ENCODE results near the gene CDC25A. TPM values are rescaled to one million over a fixed set of nuclear protein-coding genes. Genes with fewer than 3 reads are reported as not detected.
"Not testable (repeated sequence)": the region's sequence is repeated elsewhere in the genome, so short reads cannot be mapped to it uniquely, and the experiment has no call there.

The CDC25A gene
- total and polyA plus RNA-seq, 2 experiments from 2014 or later: 17.7 to 126 TPM

DNA sequence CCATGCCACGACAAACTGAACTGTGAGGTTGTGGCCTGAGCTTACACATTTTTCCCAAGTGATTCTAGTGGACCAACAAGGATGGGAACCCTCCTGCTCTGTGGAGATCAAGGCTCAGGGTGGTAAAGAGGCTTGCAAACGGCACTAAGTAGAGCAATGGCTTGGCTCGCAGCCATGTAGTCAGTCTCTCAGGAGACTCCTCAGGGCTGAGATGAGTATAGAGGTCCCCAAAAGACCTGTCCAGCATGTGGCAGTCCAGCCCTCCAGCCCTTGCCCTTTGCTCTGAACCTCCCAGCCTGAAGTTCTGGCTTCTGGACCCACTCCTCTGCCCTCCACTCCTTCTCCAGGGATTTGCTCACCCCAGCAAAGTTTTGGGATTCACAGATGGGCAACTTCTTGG, 26.8 kb upstream of the CDC25A start:
- Histone ChIP-seq H3K36me3 (ENCODE audit: insufficient read depth) (no peaks in the 10 kb centered on the region), H3F3A (replicated peaks; ENCODE audit: low read depth) (no peaks in the 10 kb centered on the region), H4K20me1 (replicated peaks; ENCODE audit: insufficient read depth) (no peaks in the 10 kb centered on the region), H3K27me3 (ENCODE audit: insufficient read depth) (no peaks in the 10 kb centered on the region), H3K4me2 (no peak overlapping the region), H3K27ac (ENCODE audit: low read depth) (no peak overlapping the region), H3K9me2 (ENCODE audit: insufficient read depth) (no peaks in the 10 kb centered on the region), H3K4me3 (no peak overlapping the region), H3K4me1 (ENCODE audit: insufficient read depth) (no peaks in the 10 kb centered on the region), H2AFZ (no peak overlapping the region), H3K79me2 (replicated peaks; ENCODE audit: insufficient read depth) (no peaks in the 10 kb centered on the region)
- Mint-ChIP-seq H3K27ac (no peak overlapping the region), H3K9me3 (peaks cover 7% of the 10 kb centered on the region), H3K27me3 (ENCODE audit: insufficient read depth, low read depth, poor library complexity) (peaks cover 7% of the 10 kb centered on the region), H3K36me3 (ENCODE audit: low read depth) (peaks cover 3% of the 10 kb centered on the region), H3K4me3 (no peak overlapping the region), H3K4me1 (no peaks in the 10 kb centered on the region; the same call in 2 of the 3 replicates)
- DNase-seq (ENCODE audit: low spot score): no peak
- no peak for ATAC-seq
- no peak for TF ChIP-seq ZNF331 (CRISPR knock-in tag; IDR thresholded peaks at IDR 0.05; ENCODE audit: low read depth)
- TF ChIP-seq, protein P1, sequence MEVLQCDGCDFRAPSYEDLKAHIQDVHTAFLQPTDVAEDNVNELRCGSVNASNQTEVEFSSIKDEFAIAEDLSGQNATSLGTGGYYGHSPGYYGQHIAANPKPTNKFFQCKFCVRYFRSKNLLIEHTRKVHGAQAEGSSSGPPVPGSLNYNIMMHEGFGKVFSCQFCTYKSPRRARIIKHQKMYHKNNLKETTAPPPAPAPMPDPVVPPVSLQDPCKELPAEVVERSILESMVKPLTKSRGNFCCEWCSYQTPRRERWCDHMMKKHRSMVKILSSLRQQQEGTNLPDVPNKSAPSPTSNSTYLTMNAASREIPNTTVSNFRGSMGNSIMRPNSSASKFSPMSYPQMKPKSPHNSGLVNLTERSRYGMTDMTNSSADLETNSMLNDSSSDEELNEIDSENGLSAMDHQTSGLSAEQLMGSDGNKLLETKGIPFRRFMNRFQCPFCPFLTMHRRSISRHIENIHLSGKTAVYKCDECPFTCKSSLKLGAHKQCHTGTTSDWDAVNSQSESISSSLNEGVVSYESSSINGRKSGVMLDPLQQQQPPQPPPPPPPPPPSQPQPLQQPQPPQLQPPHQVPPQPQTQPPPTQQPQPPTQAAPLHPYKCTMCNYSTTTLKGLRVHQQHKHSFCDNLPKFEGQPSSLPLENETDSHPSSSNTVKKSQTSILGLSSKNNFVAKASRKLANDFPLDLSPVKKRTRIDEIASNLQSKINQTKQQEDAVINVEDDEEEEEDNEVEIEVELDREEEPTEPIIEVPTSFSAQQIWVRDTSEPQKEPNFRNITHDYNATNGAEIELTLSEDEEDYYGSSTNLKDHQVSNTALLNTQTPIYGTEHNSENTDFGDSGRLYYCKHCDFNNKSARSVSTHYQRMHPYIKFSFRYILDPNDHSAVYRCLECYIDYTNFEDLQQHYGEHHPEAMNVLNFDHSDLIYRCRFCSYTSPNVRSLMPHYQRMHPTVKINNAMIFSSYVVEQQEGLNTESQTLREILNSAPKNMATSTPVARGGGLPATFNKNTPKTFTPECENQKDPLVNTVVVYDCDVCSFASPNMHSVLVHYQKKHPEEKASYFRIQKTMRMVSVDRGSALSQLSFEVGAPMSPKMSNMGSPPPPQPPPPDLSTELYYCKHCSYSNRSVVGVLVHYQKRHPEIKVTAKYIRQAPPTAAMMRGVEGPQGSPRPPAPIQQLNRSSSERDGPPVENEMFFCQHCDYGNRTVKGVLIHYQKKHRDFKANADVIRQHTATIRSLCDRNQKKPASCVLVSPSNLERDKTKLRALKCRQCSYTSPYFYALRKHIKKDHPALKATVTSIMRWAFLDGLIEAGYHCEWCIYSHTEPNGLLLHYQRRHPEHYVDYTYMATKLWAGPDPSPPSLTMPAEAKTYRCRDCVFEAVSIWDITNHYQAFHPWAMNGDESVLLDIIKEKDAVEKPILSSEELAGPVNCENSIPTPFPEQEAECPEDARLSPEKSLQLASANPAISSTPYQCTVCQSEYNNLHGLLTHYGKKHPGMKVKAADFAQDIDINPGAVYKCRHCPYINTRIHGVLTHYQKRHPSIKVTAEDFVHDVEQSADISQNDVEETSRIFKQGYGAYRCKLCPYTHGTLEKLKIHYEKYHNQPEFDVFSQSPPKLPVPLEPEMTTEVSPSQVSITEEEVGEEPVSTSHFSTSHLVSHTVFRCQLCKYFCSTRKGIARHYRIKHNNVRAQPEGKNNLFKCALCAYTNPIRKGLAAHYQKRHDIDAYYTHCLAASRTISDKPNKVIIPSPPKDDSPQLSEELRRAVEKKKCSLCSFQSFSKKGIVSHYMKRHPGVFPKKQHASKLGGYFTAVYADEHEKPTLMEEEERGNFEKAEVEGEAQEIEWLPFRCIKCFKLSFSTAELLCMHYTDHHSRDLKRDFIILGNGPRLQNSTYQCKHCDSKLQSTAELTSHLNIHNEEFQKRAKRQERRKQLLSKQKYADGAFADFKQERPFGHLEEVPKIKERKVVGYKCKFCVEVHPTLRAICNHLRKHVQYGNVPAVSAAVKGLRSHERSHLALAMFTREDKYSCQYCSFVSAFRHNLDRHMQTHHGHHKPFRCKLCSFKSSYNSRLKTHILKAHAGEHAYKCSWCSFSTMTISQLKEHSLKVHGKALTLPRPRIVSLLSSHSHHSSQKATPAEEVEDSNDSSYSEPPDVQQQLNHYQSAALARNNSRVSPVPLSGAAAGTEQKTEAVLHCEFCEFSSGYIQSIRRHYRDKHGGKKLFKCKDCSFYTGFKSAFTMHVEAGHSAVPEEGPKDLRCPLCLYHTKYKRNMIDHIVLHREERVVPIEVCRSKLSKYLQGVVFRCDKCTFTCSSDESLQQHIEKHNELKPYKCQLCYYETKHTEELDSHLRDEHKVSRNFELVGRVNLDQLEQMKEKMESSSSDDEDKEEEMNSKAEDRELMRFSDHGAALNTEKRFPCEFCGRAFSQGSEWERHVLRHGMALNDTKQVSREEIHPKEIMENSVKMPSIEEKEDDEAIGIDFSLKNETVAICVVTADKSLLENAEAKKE (CRISPR knock-in tag; IDR thresholded peaks at IDR 0.05): no peak
- TF ChIP-seq JUNB (IDR thresholded peaks at IDR 0.05; ENCODE audit: unreplicated experiment): no peak
- TF ChIP-seq EZH2phosphoT487 (IDR thresholded peaks at IDR 0.05; ENCODE audit: unreplicated experiment): no peak
- TF ChIP-seq CREB1 (CRISPR knock-in tag; IDR thresholded peaks at IDR 0.05; ENCODE audit: low read depth): no peak
- TF ChIP-seq ZNF114 (CRISPR knock-in tag; IDR thresholded peaks at IDR 0.05): no peak

DNA sequence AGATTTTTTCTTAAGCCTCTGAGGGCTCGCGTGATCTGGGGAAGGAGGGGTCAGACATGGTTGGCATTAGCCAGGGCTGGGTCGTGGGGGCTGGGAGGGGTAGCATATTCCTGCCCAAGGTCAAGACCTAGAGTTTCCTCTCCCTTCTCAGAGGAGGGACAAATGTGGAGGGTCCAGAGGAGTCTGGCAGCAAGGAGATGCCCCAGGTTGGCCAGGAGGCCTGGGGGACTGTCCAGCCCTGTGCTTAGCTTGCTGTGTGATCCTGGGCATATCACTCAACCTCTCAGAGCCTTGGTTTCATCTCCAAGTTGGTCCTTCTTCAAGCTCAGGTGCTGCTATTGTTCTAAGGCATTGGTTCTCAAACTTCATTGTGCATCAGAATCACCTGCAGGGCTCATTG, 26.0 kb upstream of the CDC25A start:
- H3K27ac ChIP-seq (ENCODE audit: low read depth): no peak overlapping the region

DNA sequence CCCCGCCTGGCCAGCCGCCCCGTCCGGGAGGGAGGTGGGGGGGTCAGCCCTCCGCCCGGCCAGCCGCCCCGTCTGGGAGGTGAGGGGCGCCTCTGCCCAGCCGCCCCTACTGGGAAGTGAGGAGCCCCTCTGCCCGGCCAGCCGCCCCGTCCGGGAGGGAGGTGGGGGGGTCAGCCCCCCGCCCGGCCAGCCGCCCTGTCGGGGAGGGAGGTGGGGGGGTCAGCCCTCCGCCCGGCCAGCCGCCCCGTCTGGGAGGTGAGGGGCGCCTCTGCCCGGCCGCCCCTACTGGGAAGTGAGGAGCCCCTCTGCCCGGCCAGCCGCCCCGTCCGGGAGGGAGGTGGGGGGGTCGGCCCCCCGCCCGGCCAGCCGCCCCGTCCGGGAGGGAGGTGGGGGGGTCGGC, 23.6 kb upstream of the CDC25A start:
- DNase-seq (ENCODE audit: low spot score); H3K79me2 ChIP-seq (replicated peaks; ENCODE audit: insufficient read depth); H3K27ac ChIP-seq (ENCODE audit: low read depth); H3K4me3 ChIP-seq; H3K9me2 ChIP-seq (ENCODE audit: insufficient read depth); H3K4me3 Mint-ChIP-seq; H3K27ac Mint-ChIP-seq; H3K36me3 ChIP-seq (ENCODE audit: insufficient read depth); H3K4me2 ChIP-seq; H3K36me3 Mint-ChIP-seq (ENCODE audit: low read depth); H3K4me1 Mint-ChIP-seq; H2AFZ ChIP-seq; ATAC-seq; H4K20me1 ChIP-seq (replicated peaks; ENCODE audit: insufficient read depth); H3K27me3 ChIP-seq (ENCODE audit: insufficient read depth); H3K4me1 ChIP-seq (ENCODE audit: insufficient read depth); H3F3A ChIP-seq (replicated peaks; ENCODE audit: low read depth): not testable (repeated sequence)
- H3K27me3 Mint-ChIP-seq (ENCODE audit: insufficient read depth, low read depth, poor library complexity): peaks cover 12% of the 10 kb centered on the region
- peaks cover 20% of the 10 kb centered on the region for H3K9me3 Mint-ChIP-seq

More for the DNA sequence above, 26.0 kb upstream of the CDC25A start:
- Histone ChIP-seq H3K27me3 (ENCODE audit: insufficient read depth) (no peaks in the 10 kb centered on the region), H2AFZ (no peak overlapping the region), H3K4me3 (no peak overlapping the region), H3F3A (replicated peaks; ENCODE audit: low read depth) (no peaks in the 10 kb centered on the region), H3K79me2 (replicated peaks; ENCODE audit: insufficient read depth) (no peaks in the 10 kb centered on the region), H3K9me2 (ENCODE audit: insufficient read depth) (no peaks in the 10 kb centered on the region), H3K4me1 (ENCODE audit: insufficient read depth) (no peaks in the 10 kb centered on the region), H4K20me1 (replicated peaks; ENCODE audit: insufficient read depth) (no peaks in the 10 kb centered on the region), H3K36me3 (ENCODE audit: insufficient read depth) (no peaks in the 10 kb centered on the region), H3K4me2 (no peak overlapping the region)
- H3K36me3 Mint-ChIP-seq (ENCODE audit: low read depth): peaks cover 6% of the 10 kb centered on the region
- H3K27me3 Mint-ChIP-seq (ENCODE audit: insufficient read depth, low read depth, poor library complexity): peaks cover 13% of the 10 kb centered on the region
- H3K27ac Mint-ChIP-seq: no peak overlapping the region
- H3K4me3 Mint-ChIP-seq: no peak overlapping the region
- TF ChIP-seq STAT1 (IDR thresholded peaks at IDR 0.05; ENCODE audit: unreplicated experiment): no peak
- no peak for TF ChIP-seq CREB1 (CRISPR knock-in tag; IDR thresholded peaks at IDR 0.05; ENCODE audit: low read depth)
- TF ChIP-seq NANOG (IDR thresholded peaks at IDR 0.05; ENCODE audit: borderline replicate concordance): no peak
- TF ChIP-seq EZH2phosphoT487 (IDR thresholded peaks at IDR 0.05; ENCODE audit: unreplicated experiment): no peak
- TF ChIP-seq ZNF114 (CRISPR knock-in tag; IDR thresholded peaks at IDR 0.05): no peak
- TF ChIP-seq ZNF331 (CRISPR knock-in tag; IDR thresholded peaks at IDR 0.05; ENCODE audit: low read depth): no peak
- H3K4me1 Mint-ChIP-seq: no peaks in the 10 kb centered on the region; the same call in 2 of the 3 replicates
- peaks cover 11% of the 10 kb centered on the region for H3K9me3 Mint-ChIP-seq
- DNase-seq (ENCODE audit: low spot score) (no peak), ATAC-seq (no peak)

Measured in GM23338 (cell line).